ENCODE results near the gene ERCC6L2. TPM values are rescaled to one million over a fixed set of nuclear protein-coding genes. Genes with fewer than 3 reads are reported as not detected.

The ERCC6L2 gene
- total and polyA plus RNA-seq, 2 of the 8 experiments (the other 6 are each of a cell fraction or from before 2014, with no cell fraction given): 9.8 to 50.0 TPM

GRCh38 chr9:95924987-95925386, 49.5 kb downstream of the ERCC6L2 start:
- no peak overlapping the region for H2BK20ac ChIP-seq (ENCODE audit: low read length)

More at GRCh38 chr9:95924987-95925386, 49.5 kb downstream of the ERCC6L2 start:
- H3K56ac ChIP-seq (replicated peaks; ENCODE audit: insufficient read length, low read depth, low read length): no peak overlapping the region
- no peak overlapping the region for H3K27ac ChIP-seq (ENCODE audit: low read depth, low read length)
- peaks cover 0 to 6% (median 4%) of the 10 kb centered on the region in 4 experiments; a peak in 4 of 7 replicates for H3K4me1 ChIP-seq (replicated peaks in 1 of 4; ENCODE audit: control insufficient read depth in 3 of 4, insufficient read depth in 4 of 4, low read length in 3 of 4)
- DNase-seq (ENCODE audit: low read depth in 1 of 2, low spot score in 2 of 2) (no peak), FAIRE-seq (peak; percentile 68)
- WGBS, 2 experiments (ENCODE audit: extremely low coverage in 1 of 2, insufficient coverage in 1 of 2, insufficient read length in 1 of 2, insufficient replicate concordance in 2 of 2, low coverage in 1 of 2, low lambda C conversion rate in 2 of 2, missing lambda C conversion rate in 1 of 2): 77% methylated on average over 1 of the region's 1 CpG; no CpG with 5 or more reads in 1 of the 2 experiments
- H4K5ac ChIP-seq (ENCODE audit: insufficient read length, low read depth, low read length): no peak overlapping the region
- no peak overlapping the region for H2BK12ac ChIP-seq (ENCODE audit: low read depth, low read length)
- H3K9me3 ChIP-seq (ENCODE audit: insufficient read depth in 2 of 2, low read depth in 1 of 2, low read length in 1 of 2): peaks cover 6 to 14% of the 10 kb centered on the region in 2 experiments
- H3K27me3 ChIP-seq (replicated peaks in 1 of 4; ENCODE audit: control insufficient read depth in 3 of 4, extremely low read depth in 1 of 4, insufficient read depth in 3 of 4, low read length in 3 of 4): no peaks in the 10 kb centered on the region
- POLR2A ChIA-PET (ENCODE audit: partially characterized antibody): interaction anchor here (1.8 kb wide), 1 partner anchor 49 kb away, joined by 4 read pairs; no protein-coding TSS in a partner anchor
- no peak overlapping the region for H3K23ac ChIP-seq (ENCODE audit: insufficient read length)
- no peak overlapping the region for H3K9ac ChIP-seq (replicated peaks in 1 of 4; ENCODE audit: extremely low read depth in 1 of 4, low read depth in 3 of 4, low read length in 3 of 4)
- H3K18ac ChIP-seq (ENCODE audit: extremely low read depth, low read length): no peak overlapping the region
- CTCF ChIA-PET (ENCODE audit: partially characterized antibody): interaction anchor here (0.9 to 1.3 kb wide), 3 partner anchors 17 to 198 kb away, joined by 3 to 5 read pairs (median 3); no protein-coding TSS in a partner anchor
- TF ChIP-seq CTCF (IDR thresholded peaks at IDR 0.05; ENCODE audit: control extremely low read depth in 1 of 3, insufficient read depth in 1 of 3, low read depth in 1 of 3, low read length in 3 of 3): peak in 1 of 3 experiments; percentile 4; a peak in 1 of 4 replicates
- TF ChIP-seq BRCA1 (IDR thresholded peaks at IDR 0.05; ENCODE audit: low read depth, low read length): no peak
- no peaks in the 10 kb centered on the region for H3K79me2 ChIP-seq (ENCODE audit: control insufficient read depth in 1 of 2, insufficient read depth in 2 of 2, low read length in 2 of 2)
- H2AFZ ChIP-seq (ENCODE audit: low read length): no peak overlapping the region
- no peak overlapping the region for H4K8ac ChIP-seq (ENCODE audit: extremely low read depth, insufficient read depth, low read length)
- H2BK5ac ChIP-seq (ENCODE audit: low read depth, low read length): no peak overlapping the region
- no peaks in the 10 kb centered on the region for H4K20me1 ChIP-seq (replicated peaks in 1 of 2; ENCODE audit: control insufficient read depth in 1 of 2, insufficient read depth in 2 of 2, low read length in 2 of 2)
- H3K23me2 ChIP-seq (ENCODE audit: low read depth, low read length): no peaks in the 10 kb centered on the region
- H3K4me2 ChIP-seq (ENCODE audit: insufficient read depth in 1 of 2, low read depth in 2 of 2, low read length in 2 of 2): no peak overlapping the region
- peaks cover 0 to 58% (median 24%) of the 10 kb centered on the region in 4 experiments; a peak in 6 of 8 replicates for H3K36me3 ChIP-seq (ENCODE audit: control insufficient read depth in 2 of 4, insufficient read depth in 4 of 4, low read length in 3 of 4)
- no peak overlapping the region for H3K14ac ChIP-seq (ENCODE audit: insufficient read length)
- no peak overlapping the region for H2BK15ac ChIP-seq (ENCODE audit: low read length)
- no peak overlapping the region for H2BK120ac ChIP-seq (replicated peaks; ENCODE audit: low read depth, low read length)
- H4K91ac ChIP-seq (replicated peaks; ENCODE audit: insufficient read length, low read length): no peak overlapping the region
- no peak overlapping the region for H3K4me3 ChIP-seq (ENCODE audit: extremely low read depth in 1 of 4, insufficient read depth in 2 of 4, low read depth in 3 of 4, low read length in 4 of 4)
- H2AK5ac ChIP-seq (ENCODE audit: low read depth, low read length): no peak overlapping the region
- no peaks in the 10 kb centered on the region for H3K79me1 ChIP-seq (ENCODE audit: low read depth, low read length)
- H3K4ac ChIP-seq (replicated peaks; ENCODE audit: insufficient read length, low read depth, low read length): no peak overlapping the region
